Measurements from ENCODE around the gene PNKD. TPM values are rescaled to one million over a fixed set of nuclear protein-coding genes. Genes with fewer than 3 reads are reported as not detected.

PNKD gene
- total RNA-seq, 4 donors from 2014 or later, result 63.9 to 690 (median 70.4) TPM

DNA sequence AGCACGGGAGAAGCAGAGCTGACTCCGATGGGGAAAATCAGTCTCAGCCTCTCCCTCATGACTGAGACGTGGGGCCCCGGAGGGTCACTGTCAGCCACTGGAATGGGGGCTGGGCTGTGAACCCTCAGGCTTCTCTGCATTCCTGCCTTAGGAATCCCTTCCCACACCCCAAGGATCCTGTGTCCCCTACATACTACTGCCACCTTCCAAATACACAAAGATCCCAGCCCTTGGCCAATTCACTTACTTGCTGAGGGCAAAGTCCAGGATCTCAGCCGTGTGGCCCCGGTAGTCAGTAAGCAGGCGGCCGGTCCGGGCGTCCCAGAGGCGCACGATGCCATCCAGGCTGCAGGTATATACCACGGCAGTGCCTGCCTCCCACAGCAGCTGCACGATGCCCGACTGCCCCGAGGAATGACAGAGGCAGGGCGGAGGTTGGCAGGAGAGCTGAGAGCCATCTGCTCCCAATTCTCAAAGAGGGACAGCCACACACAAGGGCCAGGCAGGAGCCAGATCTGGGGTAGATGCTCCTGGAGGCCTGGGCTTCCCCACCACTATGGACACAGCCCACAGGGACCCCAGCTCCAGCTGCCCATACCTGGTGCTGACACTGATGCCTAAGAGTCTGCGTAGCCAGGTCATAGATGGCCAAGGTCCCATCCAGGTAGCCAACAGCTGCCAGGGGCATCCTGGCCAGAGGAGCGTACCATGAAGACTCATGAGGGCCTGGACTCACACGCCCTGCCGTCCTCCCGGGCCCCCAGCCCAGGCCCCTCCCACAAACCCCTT is 5.4 kb upstream of the PNKD start:
- peak overlapping the region in 1 of 4 donors; percentile 11 for H3K4me3 ChIP-seq
- H3K9me3 ChIP-seq, result no peaks in the 10 kb centered on the region
- peaks cover 0 to 42% (median 0%) of the 10 kb centered on the region in 3 donors for H3K36me3 ChIP-seq
- H3K27me3 ChIP-seq, result no peaks in the 10 kb centered on the region
- peak overlapping the region in 3 of 4 donors; percentile 79 to 87 (median 85) for H3K27ac ChIP-seq
- H3K4me1 ChIP-seq, result peaks cover 4 to 69% (median 8%) of the 10 kb centered on the region in 4 donors
- peak in 2 of 3 donors; percentile 82 to 83 for DNase-seq
- TF ChIP-seq, protein P1, sequence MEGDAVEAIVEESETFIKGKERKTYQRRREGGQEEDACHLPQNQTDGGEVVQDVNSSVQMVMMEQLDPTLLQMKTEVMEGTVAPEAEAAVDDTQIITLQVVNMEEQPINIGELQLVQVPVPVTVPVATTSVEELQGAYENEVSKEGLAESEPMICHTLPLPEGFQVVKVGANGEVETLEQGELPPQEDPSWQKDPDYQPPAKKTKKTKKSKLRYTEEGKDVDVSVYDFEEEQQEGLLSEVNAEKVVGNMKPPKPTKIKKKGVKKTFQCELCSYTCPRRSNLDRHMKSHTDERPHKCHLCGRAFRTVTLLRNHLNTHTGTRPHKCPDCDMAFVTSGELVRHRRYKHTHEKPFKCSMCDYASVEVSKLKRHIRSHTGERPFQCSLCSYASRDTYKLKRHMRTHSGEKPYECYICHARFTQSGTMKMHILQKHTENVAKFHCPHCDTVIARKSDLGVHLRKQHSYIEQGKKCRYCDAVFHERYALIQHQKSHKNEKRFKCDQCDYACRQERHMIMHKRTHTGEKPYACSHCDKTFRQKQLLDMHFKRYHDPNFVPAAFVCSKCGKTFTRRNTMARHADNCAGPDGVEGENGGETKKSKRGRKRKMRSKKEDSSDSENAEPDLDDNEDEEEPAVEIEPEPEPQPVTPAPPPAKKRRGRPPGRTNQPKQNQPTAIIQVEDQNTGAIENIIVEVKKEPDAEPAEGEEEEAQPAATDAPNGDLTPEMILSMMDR (IDR thresholded peaks at IDR 0.05), result no peak
- peak in 1 of 2 donors; percentile 28 for TF ChIP-seq POLR2A (IDR thresholded peaks at IDR 0.05)

DNA sequence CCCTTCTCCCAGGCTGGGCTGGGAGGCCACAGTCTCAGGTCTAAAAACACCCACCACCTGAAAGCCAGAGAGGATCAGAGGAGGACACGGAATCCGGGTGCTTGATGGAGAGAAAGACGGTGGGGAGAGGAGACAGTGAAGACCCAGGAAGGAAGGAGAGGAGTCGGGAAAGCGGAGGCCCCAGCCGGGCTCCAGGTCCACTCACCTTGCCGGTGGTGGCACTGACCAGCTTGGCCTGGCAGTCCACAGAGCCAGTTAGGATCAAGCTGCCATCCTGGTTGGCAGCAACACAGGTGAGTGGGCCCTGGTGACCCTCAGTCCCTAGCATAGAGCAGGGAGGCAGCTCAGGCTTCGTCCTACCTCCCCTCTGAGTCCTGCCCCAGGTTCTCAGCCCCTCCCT is 4.7 kb upstream of the PNKD start:
- Histone ChIP-seq H3K27ac (peak overlapping the region in 1 of 4 donors; percentile 87), H3K9me3 (no peaks in the 10 kb centered on the region), H3K27me3 (no peaks in the 10 kb centered on the region), H3K36me3 (peaks cover 0 to 42% (median 0%) of the 10 kb centered on the region in 3 donors), H3K4me1 (peaks cover 4 to 63% (median 8%) of the 10 kb centered on the region in 4 donors), H3K4me3 (no peak overlapping the region)
- TF ChIP-seq, protein P1 (IDR thresholded peaks at IDR 0.05), result no peak
- TF ChIP-seq POLR2A (IDR thresholded peaks at IDR 0.05), result no peak
- no peak for DNase-seq

DNA sequence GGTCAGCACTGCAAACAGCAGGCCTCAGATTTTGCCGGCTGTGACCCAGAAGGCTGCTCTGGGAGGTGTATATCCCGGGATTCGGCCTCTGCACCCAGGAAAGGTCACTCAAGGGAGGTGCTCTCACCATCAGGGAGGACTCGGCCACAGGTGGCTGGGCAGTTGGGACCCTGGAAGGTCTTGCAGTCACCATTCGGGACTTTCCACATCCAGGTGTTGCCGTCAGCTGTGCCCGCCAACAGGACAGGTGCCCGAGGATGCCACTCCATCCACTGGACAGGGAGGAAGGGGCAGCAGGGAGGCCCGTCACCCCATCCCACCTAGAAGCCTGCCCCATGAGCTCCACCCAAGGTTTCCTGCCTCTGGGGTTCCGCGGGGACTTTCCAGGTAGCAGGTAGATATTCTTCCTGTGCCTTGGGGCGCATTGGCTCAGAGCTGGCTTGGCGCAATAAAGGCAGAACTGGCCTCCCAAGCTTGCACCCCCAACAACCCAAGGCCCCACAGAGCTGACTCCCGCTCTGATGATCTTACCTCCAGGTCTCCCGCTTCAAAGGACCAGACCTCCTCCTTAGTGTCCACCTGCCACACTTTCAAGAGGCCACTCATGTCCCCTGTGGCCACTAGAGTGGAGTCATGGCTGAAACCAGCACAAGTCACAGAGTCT is 3.9 kb upstream of the PNKD start:
- TF ChIP-seq, protein P1 (IDR thresholded peaks at IDR 0.05), result no peak
- TF ChIP-seq POLR2A (IDR thresholded peaks at IDR 0.05), result no peak
- H3K36me3 ChIP-seq, result peaks cover 0 to 42% (median 0%) of the 10 kb centered on the region in 3 donors
- DNase-seq, result peak in 1 of 3 donors; percentile 43

DNA sequence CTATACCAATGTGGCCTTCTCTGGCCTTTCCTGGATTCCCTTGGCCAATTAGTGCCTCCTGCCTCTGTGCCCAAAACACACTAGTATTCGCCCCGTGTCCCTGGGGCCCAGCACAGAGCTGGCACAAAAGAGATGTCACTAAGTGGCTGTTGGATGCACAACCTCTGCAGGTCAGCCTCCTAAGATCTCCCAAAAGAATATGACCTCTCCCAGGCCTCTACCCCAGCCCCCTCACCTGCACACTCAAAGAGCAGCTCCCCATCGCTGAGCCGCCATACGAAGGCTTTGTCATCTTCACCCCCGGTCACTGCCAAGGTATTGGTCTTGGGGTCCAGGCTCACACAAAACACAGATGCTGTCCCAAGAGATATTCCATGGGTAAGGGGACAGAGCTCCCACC is 3.1 kb upstream of the PNKD start:
- peak in 1 of 3 donors; percentile 21 for DNase-seq
- TF ChIP-seq, protein P1 (IDR thresholded peaks at IDR 0.05), result no peak
- no peaks in the 10 kb centered on the region for H3K9me3 ChIP-seq
- no peak overlapping the region for H3K27ac ChIP-seq
- peaks cover 4 to 64% (median 18%) of the 10 kb centered on the region in 4 donors for H3K4me1 ChIP-seq
- H3K36me3 ChIP-seq, result peaks cover 0 to 42% (median 0%) of the 10 kb centered on the region in 3 donors
- H3K27me3 ChIP-seq, result no peaks in the 10 kb centered on the region
- no peak overlapping the region for H3K4me3 ChIP-seq

More for the DNA sequence above, 3.9 kb upstream of the PNKD start:
- Histone ChIP-seq H3K9me3 (no peaks in the 10 kb centered on the region), H3K4me1 (peaks cover 4 to 63% (median 13%) of the 10 kb centered on the region in 4 donors), H3K27me3 (no peaks in the 10 kb centered on the region), H3K27ac (peak overlapping the region in 1 of 4 donors; percentile 87), H3K4me3 (no peak overlapping the region)

DNA sequence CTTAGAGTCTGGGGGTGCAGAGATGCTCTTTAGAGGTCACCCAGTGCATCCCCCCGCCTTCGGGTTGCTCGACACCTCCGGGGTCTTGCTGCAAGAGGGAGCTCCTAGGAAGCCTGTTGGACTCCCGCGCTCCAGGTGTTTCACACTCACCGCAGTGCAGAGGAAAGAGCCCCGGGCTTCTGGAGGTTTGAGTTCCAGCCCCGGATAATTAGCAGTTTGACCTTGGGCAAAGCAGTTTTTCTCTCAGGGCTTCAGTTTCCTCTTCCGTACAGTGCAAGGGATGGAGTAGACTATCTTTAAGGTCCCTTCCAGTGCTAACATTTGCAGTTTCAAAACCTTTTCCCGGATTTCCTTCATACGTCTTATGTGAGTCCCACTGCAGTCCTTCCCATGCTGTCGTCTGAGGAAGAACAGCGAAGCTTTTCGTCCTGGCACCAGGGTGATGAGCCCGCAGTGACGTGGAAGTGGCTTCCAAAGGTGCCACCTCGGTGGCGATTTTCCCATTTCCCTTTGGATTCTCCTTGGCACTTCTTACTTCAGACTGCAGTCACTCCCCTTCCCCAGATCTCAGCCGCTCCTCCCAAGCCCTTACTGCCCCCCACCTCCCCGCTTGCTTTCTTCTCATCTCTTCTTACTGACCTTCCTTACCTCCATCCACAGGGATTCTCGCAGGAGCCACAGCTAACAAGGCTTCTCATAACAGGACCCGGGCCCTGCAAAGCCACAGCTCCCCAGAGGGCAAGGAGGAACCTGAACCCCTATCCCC is 585 bp downstream of the PNKD start:
- Histone ChIP-seq H3K36me3 (peaks cover 0 to 46% (median 3%) of the 10 kb centered on the region in 3 donors), H3K27ac (peak overlapping the region; percentile 47 to 84 (median 76)), H3K4me3 (peak overlapping the region; percentile 56 to 96 (median 70)), H3K9me3 (no peaks in the 10 kb centered on the region), H3K27me3 (no peaks in the 10 kb centered on the region), H3K4me1 (peaks cover 0 to 55% (median 24%) of the 10 kb centered on the region in 4 donors)
- TF ChIP-seq, protein P1 (IDR thresholded peaks at IDR 0.05), result no peak
- no peak for TF ChIP-seq POLR2A (IDR thresholded peaks at IDR 0.05)
- peak in 1 of 3 donors; percentile 58 for DNase-seq

Measured in Peyer's patch (tissue), 4 donors.